ENCODE measurements around the gene AP2A2. TPM values are rescaled to one million over a fixed set of nuclear protein-coding genes. Genes with fewer than 3 reads are reported as not detected.

The AP2A2 gene
- total RNA-seq, 2 experiments from 2014 or later: 45.9 to 46.6 TPM

GRCh38 chr11:1057806-1058205, 132.1 kb downstream of the AP2A2 start:
- Mint-ChIP-seq H3K4me1 (ENCODE audit: low read depth) (peaks cover 4% of the 10 kb centered on the region), H3K27ac (no peak overlapping the region), H3K27me3 (peaks cover 4% of the 10 kb centered on the region), H3K9me3 (no peaks in the 10 kb centered on the region), H3K4me3 (no peak overlapping the region), H3K36me3 (ENCODE audit: low read depth) (no peaks in the 10 kb centered on the region)
- H3K4me1 ChIP-seq (ENCODE audit: insufficient read depth, low read length): no peaks in the 10 kb centered on the region
- ATAC-seq (ENCODE audit: poor library complexity): no peak
- peaks cover 0 to 4% of the 10 kb centered on the region in 2 experiments for H3K9me3 ChIP-seq (ENCODE audit: control insufficient read depth in 1 of 2, insufficient read depth in 1 of 2, low read length in 2 of 2)
- ChIA-PET POLR2A (no interaction called here), CTCF (interaction anchor here (0.5 kb wide), 1 partner anchor 9 kb away, joined by 3 read pairs; no protein-coding TSS in a partner anchor)
- no peak for DNase-seq
- TF ChIP-seq CTCF (IDR thresholded peaks at IDR 0.05): no peak
- H3K4me3 ChIP-seq (ENCODE audit: low read length): no peak overlapping the region
- H3K27me3 ChIP-seq (ENCODE audit: control insufficient read depth in 1 of 2, insufficient read depth in 2 of 2, low read length in 2 of 2): peaks cover 0 to 12% of the 10 kb centered on the region in 2 experiments
- intact Hi-C loops (cut with DNase I, micrococcal nuclease): no loop called here
- no peaks in the 10 kb centered on the region for H3K36me3 ChIP-seq (ENCODE audit: insufficient read depth, low read length)
- no peak overlapping the region for H3K27ac ChIP-seq (ENCODE audit: low read depth in 1 of 2, low read length in 2 of 2)

- Histone ChIP-seq H3K27ac (ENCODE audit: low read depth in 1 of 2, low read length in 2 of 2) (no peak overlapping the region), H3K4me1 (ENCODE audit: insufficient read depth, low read length) (no peaks in the 10 kb centered on the region), H3K4me3 (ENCODE audit: low read length) (no peak overlapping the region), H3K9me3 (ENCODE audit: control insufficient read depth in 1 of 2, insufficient read depth in 1 of 2, low read length in 2 of 2) (peaks cover 0 to 4% of the 10 kb centered on the region in 2 experiments), H3K27me3 (ENCODE audit: control insufficient read depth in 1 of 2, insufficient read depth in 2 of 2, low read length in 2 of 2) (peaks cover 0 to 12% of the 10 kb centered on the region in 2 experiments), H3K36me3 (ENCODE audit: insufficient read depth, low read length) (no peaks in the 10 kb centered on the region)
- H3K27me3 Mint-ChIP-seq: peaks cover 8% of the 10 kb centered on the region
- ATAC-seq (ENCODE audit: poor library complexity) (no peak), DNase-seq (no peak)
- TF ChIP-seq CTCF (IDR thresholded peaks at IDR 0.05): no peak
- CTCF ChIA-PET: no interaction called here
- H3K27ac Mint-ChIP-seq: no peak overlapping the region
- no peaks in the 10 kb centered on the region for H3K9me3 Mint-ChIP-seq
- POLR2A ChIA-PET: no interaction called here
- no peaks in the 10 kb centered on the region for H3K36me3 Mint-ChIP-seq (ENCODE audit: low read depth)
- intact Hi-C loops (cut with DNase I, micrococcal nuclease): no loop called here
- H3K4me3 Mint-ChIP-seq: no peak overlapping the region
- H3K4me1 Mint-ChIP-seq (ENCODE audit: low read depth): peaks cover 12% of the 10 kb centered on the region
Observed at GRCh38 chr11:1059759-1060158, 134.1 kb downstream of the AP2A2 start.

DNA sequence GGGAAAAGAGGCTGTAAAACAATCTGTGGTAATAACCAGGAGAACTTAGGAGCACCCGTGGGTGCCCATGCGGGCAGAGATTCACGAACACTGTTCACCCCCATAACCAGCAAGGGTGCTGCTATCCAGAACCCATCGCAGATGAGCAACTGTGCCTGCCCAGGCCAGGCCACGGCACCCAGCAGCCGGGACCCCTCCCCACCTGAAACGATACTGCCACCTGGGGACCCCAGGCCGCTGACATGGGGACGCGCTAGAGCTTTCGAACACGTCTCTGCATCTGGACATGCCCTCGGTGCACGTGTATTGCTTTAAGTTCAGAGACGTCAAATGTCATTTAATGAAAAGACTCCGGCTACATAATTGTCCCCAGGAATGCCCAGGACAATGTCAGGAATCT, 134.7 kb downstream of the AP2A2 start:
- Mint-ChIP-seq H3K27me3 (peaks cover 8% of the 10 kb centered on the region), H3K27ac (no peak overlapping the region), H3K9me3 (no peaks in the 10 kb centered on the region), H3K4me1 (ENCODE audit: low read depth) (peaks cover 12% of the 10 kb centered on the region), H3K4me3 (no peak overlapping the region), H3K36me3 (ENCODE audit: low read depth) (no peaks in the 10 kb centered on the region)
- CTCF ChIA-PET: no interaction called here
- DNase-seq (no peak), ATAC-seq (ENCODE audit: poor library complexity) (no peak)
- Histone ChIP-seq H3K4me3 (ENCODE audit: low read length) (no peak overlapping the region), H3K4me1 (ENCODE audit: insufficient read depth, low read length) (no peaks in the 10 kb centered on the region), H3K36me3 (ENCODE audit: insufficient read depth, low read length) (no peaks in the 10 kb centered on the region), H3K9me3 (ENCODE audit: control insufficient read depth in 1 of 2, insufficient read depth in 1 of 2, low read length in 2 of 2) (peaks cover 0 to 4% of the 10 kb centered on the region in 2 experiments), H3K27me3 (ENCODE audit: control insufficient read depth in 1 of 2, insufficient read depth in 2 of 2, low read length in 2 of 2) (peaks cover 0 to 12% of the 10 kb centered on the region in 2 experiments), H3K27ac (ENCODE audit: low read depth in 1 of 2, low read length in 2 of 2) (no peak overlapping the region)
- intact Hi-C loops (cut with DNase I, micrococcal nuclease): no loop called here
- TF ChIP-seq CTCF (IDR thresholded peaks at IDR 0.05): no peak
- POLR2A ChIA-PET: no interaction called here

All from CD4-positive, alpha-beta T cell (primary cell).